ELF-1 (cell line): Measurements from ENCODE around the gene EHD3.
A peak's percentile ranks its signal among the peaks of the same experiment; 100 is the strongest.

Experiments
- DNase-seq: peaks from one replicate; pipeline ENCODE4 v3.0.0-alpha.2; 2016; ENCODE audit warnings: low read depth, low spot score

The EHD3 gene

DNA sequence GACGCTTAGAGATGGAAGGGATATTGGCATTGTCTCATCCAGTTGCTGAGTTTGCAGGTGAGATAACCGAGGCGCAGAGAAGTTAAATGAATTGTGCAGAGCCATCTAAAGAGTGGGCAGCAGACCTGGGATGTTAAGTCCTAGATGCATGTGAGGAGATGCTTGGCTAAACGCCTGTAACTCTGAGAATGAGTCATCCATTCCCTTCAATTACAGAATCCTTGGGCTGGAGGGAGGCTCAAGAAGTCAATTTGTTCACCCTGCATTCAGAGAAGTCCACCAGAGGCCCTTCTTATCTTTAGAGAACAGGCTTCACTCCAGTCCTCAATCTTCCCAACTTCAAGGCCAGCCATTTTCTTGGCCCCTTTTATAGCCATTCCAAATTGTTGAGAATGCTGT lies 1.6 kb downstream of the EHD3 start:
- DNase-seq = peak; percentile 15

DNA sequence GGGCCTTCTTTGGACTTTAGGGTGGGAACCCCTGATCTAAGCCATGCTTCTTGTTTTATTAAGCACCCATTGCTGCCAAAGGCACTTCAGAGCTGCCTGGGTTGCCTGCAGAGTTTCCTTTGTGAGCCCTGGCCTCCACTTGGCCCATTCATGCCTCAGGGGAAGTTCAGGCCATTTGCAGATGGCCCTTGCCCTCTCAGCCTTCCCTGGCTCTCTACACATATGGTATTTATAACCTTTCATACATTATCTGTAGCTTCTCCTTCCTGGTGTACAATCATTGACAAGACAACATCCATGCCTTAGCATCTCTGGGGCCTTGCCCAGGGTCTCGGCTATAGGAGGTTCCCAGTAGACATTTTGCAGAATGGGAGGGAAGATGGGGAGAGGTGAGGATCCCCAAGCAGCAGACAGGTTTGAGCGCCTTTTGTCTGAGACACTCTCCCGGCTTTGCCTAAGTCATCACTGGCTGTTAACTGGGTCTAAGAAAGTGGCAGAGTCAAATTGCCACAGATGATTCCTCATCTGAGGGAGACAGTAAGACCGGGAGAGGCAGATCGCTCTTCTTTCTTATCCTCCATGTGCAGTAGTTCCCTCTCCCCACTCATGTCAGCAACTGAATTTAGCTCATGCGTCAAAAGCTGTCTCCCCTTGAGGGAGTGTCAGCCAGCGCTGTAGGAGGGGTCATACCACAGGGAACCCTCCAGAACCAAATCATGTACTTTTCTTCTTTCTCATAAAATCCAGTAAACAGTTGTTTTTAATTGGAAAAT lies 2.7 kb downstream of the EHD3 start:
- peak; percentile 11 for DNase-seq

DNA sequence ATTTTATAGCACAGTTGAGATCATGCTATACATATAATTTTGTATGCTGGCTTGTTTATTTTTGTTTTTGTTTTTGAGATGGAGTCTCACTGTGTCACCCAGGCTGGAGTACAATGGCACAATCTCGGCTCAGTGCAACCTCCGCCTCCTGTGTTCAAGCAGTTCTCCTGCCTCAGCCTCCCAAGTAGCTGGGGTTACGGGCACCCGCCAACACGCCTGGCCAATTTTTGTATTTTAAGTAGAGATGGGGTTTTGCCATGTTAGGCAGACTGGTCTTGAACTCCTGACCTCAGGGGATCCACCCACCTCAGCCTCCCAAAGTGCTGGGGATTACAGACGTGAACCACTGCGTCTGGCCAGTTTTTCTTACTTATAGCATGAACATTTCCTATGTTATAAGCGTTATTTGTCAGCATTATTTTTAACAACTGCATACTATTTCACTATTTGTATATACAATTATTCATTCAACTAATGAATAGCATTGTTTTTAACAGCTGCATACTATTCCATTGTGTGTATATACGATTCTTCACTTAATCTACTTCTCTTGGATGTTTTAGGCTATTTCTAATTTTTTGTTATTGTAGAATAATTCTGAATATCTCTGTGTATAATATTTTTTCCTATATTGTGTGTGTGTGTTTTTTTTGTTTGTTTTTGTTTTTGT lies 3.5 kb downstream of the EHD3 start:
- DNase-seq = no peak

DNA sequence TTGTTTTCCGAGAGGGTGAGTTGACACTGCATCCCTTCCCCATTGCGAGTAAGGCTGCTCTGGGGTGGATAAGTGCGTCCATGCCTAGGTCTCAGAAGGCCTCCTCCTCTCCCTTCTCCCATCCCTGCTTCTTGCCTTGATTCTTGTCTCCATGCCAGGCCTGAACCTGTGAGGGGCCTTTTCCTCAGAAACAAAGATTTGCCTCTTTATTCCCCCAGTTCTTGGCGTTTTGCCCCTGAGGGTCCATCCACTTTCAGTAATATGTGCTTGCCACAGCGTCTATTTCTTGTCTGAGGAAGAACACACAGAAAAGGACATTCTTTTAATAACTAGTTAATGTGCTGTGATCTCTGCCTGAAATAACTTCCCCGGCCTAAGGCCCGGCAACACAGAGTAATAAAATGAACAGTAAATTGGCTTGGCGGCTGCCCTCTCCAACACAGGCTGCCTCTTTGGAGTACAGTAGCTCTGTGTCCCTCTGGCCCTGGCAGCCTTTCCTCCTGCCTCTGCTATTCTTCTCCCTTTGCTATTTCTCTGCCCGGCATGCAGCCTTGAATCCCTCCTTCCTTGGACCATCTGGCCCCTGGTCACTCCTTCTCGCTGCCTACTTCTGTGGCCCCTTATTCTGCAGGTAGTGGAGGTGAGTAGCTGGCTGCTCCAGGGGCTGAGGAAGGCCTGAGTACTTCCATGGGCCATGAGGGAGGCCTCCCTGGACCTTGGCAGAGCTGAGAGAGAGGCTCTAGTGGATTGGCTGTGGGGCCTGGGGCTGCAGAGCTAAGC lies 4.4 kb downstream of the EHD3 start:
- no peak for DNase-seq

DNA sequence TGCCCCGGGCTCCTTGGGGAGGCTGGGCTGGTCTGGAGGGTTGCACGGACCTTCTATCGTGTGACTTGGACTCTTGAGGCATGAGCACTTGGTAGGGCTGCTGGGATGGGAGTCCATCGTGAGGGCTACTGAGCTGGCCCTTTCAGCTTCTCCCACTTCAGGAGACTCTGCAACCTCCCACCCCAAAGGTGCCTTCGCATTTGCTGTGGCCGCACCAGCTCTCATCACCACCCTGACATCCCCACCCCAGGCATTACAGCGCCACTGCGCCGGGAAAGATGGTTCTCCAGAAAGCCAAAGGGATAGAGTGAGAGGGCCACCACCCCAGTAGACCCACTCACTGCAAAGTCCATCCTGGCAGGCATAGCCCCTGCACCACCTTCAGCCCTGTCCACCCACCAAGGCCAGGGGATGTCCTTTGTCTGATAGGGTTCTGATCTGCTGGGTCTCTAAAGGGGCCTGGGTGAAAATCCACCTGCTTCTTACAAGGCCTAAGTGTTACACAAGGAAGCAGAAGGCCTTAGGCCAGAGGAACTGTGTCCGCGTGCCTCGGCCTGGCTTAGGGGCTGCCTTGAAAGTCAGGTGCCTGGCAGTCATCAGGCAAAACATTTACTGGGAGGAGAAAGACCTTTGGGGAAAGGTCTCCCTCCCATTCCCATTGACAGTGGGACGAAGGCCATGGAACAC lies 5.1 kb downstream of the EHD3 start:
- no peak for DNase-seq

DNA sequence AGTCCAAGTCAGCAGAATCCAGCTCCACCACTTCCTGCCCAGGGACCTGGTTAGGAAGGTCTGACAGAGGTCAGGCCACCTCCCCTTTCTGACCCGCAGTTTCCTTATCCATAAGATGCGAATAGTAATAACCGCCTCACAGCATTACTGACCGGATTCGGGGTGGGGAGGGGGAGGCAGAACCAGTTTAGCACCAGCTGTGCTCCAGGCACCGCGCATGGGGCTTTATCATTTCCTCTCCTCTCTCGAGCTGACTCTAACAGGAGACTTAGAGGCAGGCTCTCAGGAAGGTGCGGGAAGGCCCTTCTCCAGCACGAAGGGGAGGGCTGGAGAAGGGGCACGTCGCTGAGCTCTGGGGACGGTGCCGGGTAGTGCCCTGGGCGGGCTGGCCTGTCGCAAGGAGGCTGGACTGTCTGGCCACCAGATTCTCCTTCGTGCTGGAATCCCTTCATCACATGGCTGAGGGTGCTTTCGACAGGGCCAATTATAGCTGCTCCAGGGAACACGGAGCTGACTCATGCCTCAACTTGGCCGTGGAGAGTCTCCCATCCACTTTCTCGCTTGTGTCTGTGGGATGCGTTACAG lies 5.7 kb downstream of the EHD3 start:
- DNase-seq = peak; percentile 16

DNA sequence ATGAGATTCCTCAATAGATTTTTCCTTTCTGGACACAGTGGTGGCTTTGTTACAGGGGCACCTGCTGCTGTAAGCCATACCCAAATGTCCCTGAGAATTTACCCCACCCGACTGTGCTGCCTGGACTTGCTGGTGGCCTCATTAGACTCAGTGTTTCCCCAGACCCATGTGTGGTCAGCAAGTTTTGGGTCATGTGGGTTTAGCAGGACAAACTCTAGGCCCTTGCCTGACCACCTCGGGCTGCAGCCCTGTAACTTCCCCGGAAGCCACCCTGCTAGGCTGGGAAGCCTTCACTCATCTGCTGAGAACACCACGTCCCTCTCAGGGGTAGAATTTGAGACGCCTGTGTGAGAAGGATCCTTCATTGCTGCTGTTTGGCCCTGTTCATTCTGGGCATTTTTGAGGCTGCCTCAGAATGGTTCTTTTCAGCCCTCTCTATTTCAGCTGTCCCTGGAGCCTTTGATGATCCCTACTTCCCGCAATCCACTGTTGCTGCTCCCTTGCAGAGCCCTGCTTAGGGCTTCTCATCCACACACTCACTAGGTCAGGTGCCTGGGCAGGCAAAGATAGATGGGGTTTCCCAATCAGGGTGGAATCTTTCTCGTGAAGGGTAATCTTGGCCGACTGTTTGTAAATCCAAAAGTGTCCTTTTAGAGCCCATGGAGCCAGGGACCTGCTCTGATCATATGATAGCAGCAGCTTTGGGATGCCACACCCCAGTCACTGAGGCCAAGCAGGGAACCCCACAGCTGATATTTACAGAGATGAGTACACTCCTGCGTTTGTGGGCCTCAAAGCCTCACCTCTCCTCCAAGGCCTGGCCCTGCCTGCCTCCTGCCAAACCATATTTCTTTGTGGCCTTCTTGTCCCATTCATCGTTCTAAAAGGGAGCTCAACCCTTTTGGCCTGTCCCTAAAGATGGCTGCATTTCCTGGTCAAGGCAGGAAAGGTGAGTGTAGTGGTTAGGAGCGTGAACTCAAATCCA lies 6.7 kb downstream of the EHD3 start:
- DNase-seq = no peak

DNA sequence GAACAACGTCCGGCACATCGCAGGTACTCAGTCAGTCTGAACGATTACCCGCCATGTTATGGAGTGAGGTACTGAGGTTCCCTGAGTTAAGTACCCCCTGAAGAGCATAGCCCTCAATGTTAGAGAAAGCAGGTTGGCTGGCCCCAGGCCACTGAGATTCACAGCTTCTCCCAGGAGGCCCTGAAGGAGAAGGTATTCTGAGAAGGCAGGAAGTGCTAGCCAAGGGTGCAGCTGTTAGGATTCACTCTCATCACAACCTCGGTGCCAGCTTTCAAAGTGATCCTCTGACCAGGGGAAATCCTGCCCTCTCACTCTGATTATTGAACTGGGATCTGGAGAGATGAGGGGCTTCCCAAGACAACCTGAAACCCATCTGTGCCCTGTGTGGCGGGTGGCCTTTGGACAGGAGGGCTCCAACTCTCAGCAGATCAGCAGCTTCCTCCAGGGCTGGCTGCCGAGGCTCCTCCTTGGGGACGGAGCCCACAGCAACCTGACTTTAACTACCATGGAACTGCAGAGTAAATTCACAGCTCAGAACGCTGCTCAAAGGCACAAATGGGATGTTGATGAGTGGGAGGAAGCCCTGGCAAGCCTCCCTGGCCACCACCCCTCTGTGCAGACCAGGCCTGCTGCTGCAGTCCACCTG lies 7.8 kb downstream of the EHD3 start:
- DNase-seq = no peak

DNA sequence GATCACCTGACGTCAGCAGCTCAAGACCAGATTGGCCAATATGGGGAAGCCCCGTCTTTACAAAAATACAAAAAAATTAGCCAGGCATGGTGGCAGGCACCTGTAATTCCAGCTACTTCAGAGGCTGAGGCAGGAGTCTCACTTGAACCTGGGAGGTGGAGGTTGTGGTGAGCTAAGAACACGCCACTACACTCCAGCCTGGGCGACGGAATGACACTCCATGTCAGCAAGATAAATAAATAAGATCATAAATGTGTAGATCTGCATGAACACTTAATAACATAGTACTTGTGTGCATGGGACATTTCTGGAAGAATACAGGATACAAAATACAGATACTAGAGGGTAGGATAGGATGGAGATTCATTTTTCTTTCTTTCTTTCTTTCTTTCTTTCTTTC lies 9.1 kb downstream of the EHD3 start:
- no peak for DNase-seq

DNA sequence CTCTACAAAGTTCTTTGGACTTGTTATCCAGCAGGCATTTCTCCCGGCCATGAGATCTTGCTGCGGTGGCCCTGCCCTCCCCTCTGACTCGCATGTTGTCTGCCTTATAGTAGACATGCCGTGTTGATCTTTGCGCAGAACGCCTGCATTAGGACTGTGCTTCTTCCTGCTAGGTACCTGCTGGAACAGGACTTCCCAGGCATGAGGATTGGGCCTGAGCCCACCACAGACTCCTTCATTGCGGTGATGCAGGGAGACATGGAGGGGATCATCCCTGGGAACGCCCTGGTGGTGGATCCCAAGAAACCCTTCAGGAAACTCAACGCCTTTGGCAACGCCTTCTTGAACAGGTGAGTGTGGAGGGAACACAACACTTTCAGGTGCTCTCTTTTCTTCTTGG lies 10.1 kb downstream of the EHD3 start:
- no peak for DNase-seq

DNA sequence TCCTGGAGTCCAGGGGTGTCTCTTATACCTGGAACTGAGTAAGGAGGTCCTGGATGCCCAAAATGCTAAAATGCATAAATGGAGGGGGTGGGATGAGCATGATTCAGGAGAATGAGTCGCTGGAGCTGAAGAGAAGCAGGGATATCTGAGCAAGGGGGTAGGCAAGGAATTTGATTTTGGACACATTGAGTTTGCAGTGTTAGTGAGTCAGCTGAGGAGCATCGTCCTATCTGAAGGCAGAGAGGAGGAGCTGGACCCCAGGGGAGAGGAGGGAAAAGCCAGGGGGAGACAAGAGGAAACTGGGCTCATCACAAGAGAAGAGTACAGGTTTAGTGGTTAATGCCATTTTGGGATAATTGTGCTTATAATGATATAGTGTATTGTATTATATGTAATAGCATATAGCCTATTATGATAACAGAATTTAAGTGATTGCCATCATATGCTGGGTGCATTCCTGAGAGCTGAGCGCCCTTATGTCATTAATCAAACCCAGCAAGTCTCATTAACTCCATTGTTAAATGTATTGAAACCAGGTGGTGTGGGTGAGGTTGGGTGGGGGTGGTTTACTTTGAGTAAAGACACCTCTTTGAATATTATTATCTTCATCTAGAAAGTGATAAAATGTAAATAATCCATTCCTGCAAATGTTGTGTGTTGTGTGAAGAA lies 12.4 kb downstream of the EHD3 start:
- no peak for DNase-seq

DNA sequence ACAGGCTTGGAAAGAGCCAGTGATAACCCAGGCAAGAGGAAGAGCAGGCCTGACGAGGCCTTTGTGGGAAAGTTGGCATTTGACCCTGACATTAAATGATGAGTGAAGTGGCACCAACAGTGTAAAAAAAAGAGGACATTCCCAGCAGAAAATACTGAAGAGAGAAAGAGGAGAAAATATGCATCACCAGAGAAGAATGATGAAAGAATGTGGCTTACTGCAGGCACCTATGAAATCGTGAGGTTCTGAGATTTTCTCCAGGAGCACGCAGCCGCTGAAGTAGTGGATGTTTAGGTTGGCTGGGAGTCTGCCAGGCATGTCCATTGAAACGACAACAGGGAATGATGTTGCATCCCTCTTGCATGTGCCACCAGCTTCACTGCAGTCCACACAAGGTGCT lies 13.8 kb downstream of the EHD3 start:
- no peak for DNase-seq

DNA sequence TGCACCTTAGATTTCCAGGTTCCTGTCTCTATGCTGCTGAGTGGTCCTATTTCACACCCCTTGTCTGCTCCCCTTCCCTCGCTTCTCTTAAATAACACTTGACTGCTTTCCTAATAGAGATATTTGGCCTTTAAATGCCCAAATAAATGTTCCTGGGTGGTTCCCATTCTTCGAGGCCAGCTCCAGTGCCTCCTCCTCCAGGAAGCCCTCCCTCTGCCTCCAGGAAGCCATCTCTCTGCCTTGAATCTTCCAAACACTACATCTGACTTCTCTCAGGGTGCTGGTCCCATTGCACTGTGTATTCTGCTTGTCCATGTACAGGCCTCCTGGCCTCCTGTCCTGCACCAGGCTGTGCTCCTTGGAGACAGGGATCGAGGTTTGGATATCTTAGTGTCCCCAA lies 14.2 kb downstream of the EHD3 start:
- DNase-seq = no peak

DNA sequence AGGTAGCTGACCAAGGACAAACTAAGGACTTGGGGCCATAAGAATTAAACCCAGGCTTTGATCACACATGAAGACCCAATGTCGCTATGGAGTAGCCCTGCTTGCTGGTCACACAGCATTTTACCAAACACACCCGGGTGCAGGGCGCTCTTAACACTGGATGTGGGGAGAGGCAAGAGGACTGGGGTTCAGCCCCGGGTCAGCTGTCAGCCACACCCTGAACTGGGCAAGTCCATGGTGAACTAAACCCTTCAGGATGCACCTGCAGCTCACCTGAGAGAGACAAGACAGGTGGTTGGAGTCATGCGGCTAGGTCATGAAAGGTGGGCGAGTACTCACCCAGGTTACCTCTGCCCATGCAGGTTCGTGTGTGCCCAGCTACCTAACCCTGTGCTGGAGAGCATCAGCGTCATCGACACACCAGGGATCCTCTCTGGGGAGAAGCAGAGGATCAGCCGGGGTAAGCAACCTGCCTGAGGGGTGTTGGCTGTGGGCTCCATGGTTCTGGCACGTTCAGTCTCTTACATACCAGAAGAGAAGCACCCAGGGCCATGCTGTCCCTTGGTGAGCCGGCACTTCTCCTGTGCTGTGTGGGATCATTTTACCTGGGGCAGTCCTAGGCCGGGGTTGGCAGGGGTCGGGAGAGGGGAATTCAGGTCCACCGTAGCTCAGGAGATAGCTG lies 15.2 kb downstream of the EHD3 start:
- no peak for DNase-seq

DNA sequence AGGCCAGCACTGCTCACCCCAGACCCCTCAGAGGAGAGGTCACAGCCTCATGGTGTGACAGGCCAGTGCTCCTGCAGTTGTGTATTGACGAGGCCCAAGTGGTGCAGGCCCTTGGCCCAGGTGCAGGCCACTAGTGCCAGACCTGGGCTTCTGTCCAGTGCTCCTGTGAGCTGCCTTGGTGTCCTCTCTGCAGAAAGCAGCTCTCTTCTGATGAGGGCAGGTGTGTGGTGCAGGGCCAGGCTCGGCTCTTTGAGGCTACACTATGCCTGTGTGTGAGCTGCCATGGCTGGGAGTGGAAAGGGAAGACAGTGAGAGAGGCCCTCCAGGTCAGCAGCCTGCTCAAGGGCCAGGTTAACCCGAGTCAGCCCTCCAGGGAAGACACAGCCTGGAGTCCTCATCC lies 17.1 kb downstream of the EHD3 start:
- no peak for DNase-seq

DNA sequence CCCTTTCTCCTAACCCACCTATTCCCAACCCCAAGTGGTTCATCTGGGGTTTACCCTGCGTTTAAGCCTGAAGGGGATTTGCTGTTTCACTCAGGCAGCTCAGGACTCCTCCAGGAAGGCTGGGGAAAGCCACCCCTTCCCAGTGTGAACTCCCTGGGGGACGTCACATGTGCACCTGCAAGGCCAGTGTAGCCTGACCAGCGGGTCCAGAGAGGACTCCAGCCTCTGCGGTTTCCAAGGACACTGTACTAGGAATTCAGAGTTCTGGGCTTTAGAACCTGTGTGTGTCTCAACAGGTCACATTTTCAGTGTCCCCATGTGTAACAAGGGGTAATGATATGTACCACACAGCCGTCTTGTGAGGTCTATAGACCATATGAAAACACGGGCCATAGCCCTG lies 17.9 kb downstream of the EHD3 start:
- no peak for DNase-seq

DNA sequence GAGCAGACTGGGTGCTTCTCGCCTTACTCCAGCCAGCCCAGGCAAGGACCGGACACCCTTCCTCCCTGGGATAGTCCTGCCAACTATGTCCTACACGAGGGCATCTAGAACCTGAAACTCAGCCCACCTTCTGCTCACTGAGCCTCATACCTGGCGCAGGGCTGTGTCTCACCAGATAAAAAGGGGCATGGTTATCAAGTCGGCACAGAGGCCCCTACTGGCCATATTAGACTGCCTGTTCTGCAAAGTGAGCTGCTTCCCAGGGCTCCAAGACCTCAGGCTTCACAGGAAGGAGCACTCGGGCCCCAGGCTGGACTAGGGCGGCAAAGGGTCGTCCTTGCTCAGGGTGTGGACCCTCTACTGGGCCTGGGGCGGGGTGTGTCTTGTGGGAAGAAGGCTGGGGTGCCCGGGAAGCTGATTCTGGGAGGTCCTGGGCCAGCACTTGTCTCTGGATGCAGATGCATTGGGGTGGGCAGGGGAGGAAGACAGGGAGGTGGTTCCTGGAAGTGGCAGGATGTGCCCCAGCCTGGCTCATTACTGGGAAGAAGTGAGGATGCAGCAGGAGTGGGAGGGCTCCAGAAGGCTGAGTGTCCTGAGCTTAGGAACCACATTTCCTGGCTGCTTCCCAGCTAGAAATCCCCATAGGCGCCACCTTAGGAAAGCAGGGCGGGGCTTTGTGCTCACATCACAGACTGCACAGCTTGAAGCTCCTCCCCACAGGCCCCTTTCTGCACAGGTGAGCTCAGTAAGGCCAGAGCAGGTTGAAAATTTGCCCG lies 19.6 kb downstream of the EHD3 start:
- DNase-seq = peak; percentile 24
